GM19043 (cell line): Measurements from ENCODE around the gene KLHDC3.

Experiments used
- ATAC-seq: cut with Tn5 transposase; IDR thresholded peaks from one replicate; pipeline ENCODE4 v1.9.1; 2021; ENCODE audit warnings: low read depth; ENCODE audit not compliant: unreplicated experiment

Gene KLHDC3

DNA sequence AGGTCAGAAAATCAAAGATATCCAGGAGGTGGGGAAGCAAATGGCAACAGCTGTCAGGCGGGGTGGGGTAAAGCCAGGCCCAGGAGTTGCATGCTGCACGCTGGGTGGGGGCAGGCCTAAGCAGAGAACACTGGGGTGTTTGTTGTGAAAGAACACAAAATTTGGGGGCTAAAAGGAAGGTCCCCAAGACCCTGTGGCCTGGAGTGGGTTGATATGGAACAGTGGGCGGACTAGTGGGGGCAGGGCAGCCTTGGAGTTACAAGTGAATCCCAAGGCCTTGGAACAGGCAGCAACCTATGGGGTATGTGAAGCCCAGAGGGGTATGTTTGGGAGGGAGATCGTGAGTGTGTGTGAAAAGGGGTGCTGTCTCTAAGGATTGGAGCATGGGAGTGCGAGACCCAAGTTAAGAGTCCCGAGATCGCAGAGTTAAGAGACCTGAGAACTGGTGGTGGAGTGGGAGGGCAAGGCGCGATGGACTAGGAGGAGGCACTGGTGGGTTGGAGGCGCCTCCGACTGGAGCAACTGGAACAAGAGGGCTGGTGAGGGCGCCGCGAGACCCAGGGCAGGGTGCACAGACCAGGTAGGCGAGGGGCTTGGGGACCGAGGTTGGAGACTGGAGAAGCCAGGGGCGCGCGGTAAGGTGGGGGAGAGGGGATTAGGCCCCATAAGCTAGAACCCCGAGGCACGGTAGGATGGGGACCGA lies 38.9 kb downstream of the KLHDC3 start:
- peak; percentile 18 for ATAC-seq

DNA sequence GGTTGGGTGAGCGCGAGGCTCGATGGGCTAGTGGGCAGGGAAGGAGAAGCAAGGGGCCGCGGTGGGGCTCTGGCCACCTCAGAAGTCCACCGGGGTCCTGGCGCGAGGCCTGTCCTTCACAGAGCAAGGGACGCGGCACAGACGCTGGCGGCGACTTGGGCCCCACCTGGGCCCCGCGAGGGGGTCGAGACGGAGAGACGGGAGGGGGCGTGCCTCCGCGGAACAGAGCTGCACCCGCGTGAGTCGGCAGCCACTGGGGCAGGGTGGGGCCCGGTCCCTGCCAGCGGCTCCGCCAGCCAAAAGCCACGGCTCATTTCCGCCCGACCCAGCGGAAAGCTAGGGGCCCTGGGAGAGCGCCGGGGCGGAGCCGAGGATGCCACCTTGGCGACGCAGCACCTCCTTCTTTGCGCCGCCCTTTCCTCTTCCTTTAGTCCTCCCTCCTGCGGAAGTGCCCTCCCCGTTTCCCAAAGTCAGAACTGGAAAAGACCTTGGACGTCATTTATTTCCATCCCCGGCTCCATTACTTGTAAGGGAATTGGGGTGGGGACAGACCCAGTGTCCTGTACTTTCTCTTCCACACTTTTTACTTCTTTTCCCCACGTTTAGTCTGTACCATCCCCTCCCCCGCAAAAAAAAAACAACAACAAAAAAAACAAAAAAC lies 39.6 kb downstream of the KLHDC3 start, which contains the start of gene CUL7:
CUL7 (minus strand) TSS at position 307 of the 661 bp plus-strand sequence. CDS start 1,063 bp downstream, outside the sequence.
- peak; percentile 84 for ATAC-seq

GRCh38 chr6:43054206-43054943 lies 40.3 kb downstream of the KLHDC3 start:
- ATAC-seq: no peak

DNA sequence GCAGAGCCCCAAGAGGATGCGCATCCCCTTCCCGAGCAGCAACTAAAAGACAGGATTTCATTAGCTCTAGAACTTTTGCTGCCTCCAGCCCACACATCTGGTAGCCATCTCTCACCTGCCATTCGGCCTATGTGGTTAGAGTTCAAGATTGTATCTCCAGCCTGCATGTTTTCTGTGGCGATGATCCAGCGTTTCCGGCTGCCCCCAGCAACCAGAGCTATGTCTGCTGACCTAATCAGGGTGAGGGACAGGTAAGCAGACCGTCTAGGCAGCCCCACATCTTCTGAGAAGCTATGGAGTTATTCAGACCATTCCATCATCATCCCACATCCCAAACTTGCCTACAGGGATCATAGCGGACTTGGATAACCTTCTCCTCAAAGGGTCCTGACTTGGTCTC lies 41.9 kb downstream of the KLHDC3 start:
- ATAC-seq: no peak

DNA sequence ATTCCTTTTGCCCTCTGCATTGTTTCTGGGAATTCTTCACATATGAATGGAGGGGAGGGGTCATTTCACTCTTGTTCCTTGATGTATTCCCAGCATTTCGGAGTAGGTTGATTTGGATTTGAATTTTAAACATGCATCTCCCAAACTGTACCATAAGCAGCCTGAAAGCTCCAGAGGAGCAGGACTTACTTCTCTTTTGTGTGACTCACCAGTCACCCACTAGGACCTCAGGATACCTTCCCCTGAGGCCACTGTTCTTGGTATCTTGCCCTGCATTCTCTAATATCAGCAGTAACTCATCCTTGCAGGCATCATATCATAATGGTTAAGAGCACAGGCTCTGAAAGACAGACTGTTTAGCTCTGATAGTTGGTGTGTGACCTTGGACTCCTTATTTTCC lies 44.5 kb downstream of the KLHDC3 start:
- no peak for ATAC-seq

GRCh38 chr6:43059168-43060033 lies 45.4 kb downstream of the KLHDC3 start, which contains the start of the genes KLC4 and MRPL2:
Gene KLC4 (plus strand): TSS chr6:43059631. CDS start chr6:43061336, 1,705 bp downstream.
Gene MRPL2 (minus strand): TSS chr6:43059434. CDS start chr6:43059381, 53 bp downstream.
- ATAC-seq: peak; percentile 93

GRCh38 chr6:43060034-43060754 lies 46.1 kb downstream of the KLHDC3 start:
- no peak for ATAC-seq

- no peak for ATAC-seq
Measured at GRCh38 chr6:43060755-43061633, 46.9 kb downstream of the KLHDC3 start.

DNA sequence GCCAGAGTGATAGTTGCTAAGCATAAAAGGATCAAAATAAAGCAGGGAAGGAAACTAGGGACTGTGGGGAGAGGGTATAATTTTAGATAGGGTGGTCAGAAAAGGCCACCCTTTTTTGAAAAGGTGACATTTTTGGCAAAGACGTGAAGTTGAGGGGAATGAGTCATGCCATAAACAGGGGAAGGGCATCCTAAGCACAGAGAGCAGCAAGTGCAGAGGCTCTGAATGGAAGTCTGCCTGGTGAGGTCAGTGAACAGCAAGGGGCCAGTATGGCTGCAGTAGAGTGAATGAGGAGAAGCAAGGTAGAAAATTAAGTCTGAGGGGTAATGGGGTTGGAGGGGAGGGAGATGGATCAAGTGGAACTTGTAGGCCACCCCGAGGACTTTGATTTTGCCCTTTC lies 47.8 kb downstream of the KLHDC3 start:
- ATAC-seq: no peak

- ATAC-seq: no peak
Measured at GRCh38 chr6:43062818-43063217, 48.8 kb downstream of the KLHDC3 start.

DNA sequence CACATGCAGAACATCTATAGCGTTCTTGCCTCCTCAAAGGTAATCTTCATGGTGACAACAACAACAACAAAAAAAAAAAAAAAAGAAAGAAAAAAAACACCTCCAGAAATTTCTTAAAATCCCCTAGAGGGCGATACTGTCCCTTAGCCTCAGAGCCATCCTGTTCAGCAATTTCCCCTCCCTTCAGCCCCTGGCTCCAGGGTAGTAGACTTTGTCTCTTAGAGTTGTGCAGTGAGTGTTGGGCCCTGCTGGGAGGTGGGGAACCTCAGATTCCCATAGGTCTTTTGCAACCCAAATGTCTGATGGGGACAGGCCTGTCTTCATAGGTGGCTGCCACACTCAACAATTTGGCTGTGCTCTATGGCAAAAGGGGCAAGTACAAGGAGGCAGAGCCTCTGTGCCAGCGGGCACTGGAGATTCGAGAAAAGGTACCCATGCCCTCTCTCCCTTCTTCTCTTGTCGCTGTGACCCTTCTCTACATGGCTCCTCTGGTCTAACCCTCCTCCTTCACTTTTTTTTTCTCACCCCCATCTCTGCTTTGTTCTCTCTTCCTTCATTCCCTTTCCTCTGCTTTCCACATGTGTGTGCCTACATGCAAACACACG lies 56.1 kb downstream of the KLHDC3 start:
- ATAC-seq: no peak
